NK-92 treated with Interleukin-12 subunit alpha and Interleukin-12 subunit beta, amount 100 ng/mL, for 24 hours (cell line): ENCODE results near the gene CLEC14A.

ENCODE experiments used
- DNase-seq: peaks from one replicate; lab custom pipeline; 2025; lab: John Stamatoyannopoulos, UW

CLEC14A gene

GRCh38 chr14:38255673-38256532, at the start of gene CLEC14A:
TSS of gene CLEC14A (minus strand) at chr14:38256093. CDS start at chr14:38256022, 71 bp downstream.
- DNase-seq: no peak

GRCh38 chr14:38302966-38303365, 47.1 kb upstream of the CLEC14A start:
- DNase-seq: no peak

GRCh38 chr14:38302034-38302433, 46.1 kb upstream of the CLEC14A start:
- no peak for DNase-seq

GRCh38 chr14:38297681-38298080, 41.8 kb upstream of the CLEC14A start:
- DNase-seq: no peak

GRCh38 chr14:38291681-38292467, 36.0 kb upstream of the CLEC14A start:
- DNase-seq: no peak

- DNase-seq: no peak
Measured at GRCh38 chr14:38290601-38291188, 34.8 kb upstream of the CLEC14A start.

- DNase-seq: no peak
Measured at GRCh38 chr14:38286452-38286851, 30.6 kb upstream of the CLEC14A start.

- no peak for DNase-seq
Measured at GRCh38 chr14:38285962-38286361, 30.1 kb upstream of the CLEC14A start.

GRCh38 chr14:38282936-38283335, 27.0 kb upstream of the CLEC14A start:
- DNase-seq: no peak

GRCh38 chr14:38280081-38280480, 24.2 kb upstream of the CLEC14A start:
- DNase-seq: no peak

GRCh38 chr14:38279572-38279971, 23.7 kb upstream of the CLEC14A start:
- DNase-seq: no peak

GRCh38 chr14:38278035-38278434, 22.1 kb upstream of the CLEC14A start:
- no peak for DNase-seq

GRCh38 chr14:38262844-38263243, 7.0 kb upstream of the CLEC14A start:
- DNase-seq: no peak

- no peak for DNase-seq
Measured at GRCh38 chr14:38261620-38262019, 5.7 kb upstream of the CLEC14A start.

GRCh38 chr14:38257507-38257906, 1.6 kb upstream of the CLEC14A start:
- no peak for DNase-seq

GRCh38 chr14:38256533-38256840, 594 bp upstream of the CLEC14A start:
- no peak for DNase-seq

- DNase-seq: no peak
Measured at GRCh38 chr14:38255408-38255672, 553 bp downstream of the CLEC14A start.

- no peak for DNase-seq
Measured at GRCh38 chr14:38254571-38255407, 1.1 kb downstream of the CLEC14A start.

GRCh38 chr14:38253676-38254075, 2.2 kb downstream of the CLEC14A start:
- DNase-seq: no peak

- no peak for DNase-seq
Measured at GRCh38 chr14:38252066-38252710, 3.7 kb downstream of the CLEC14A start.

- no peak for DNase-seq
Measured at GRCh38 chr14:38250331-38250730, 5.6 kb downstream of the CLEC14A start.
